K562 (cell line): ENCODE results near the gene RUVBL1. TPM values are rescaled to one million over a fixed set of nuclear protein-coding genes. Genes with fewer than 3 reads are reported as not detected.

Source experiments
- BRCA1 ChIP-seq, 2 experiments: fragments of 450-650 bp in 1 of 2; sonication (generic) in 1 of 2; formaldehyde crosslinking in 1 of 2; IDR thresholded peaks; 2 replicates each; pipeline versions ENCODE4 v1.5.0 to v1.6.1; 2017 to 2020; ENCODE audit warnings: mild to moderate bottlenecking in 1 of 2, missing genetic modification reagents in 1 of 2
- CBX1 ChIP-seq: sonication (generic); IDR thresholded peaks from 2 replicates; pipeline ENCODE4 v1.6.1; 2016; ENCODE audit warnings: antibody characterized with exemption, low read depth, mild to moderate bottlenecking
- CSDE1 ChIP-seq, 2 experiments: fragments of 450-650 bp; IDR thresholded peaks; 2 replicates each; pipeline ENCODE4 v1.6.1; 2016; ENCODE audit warnings: mild to moderate bottlenecking in 1 of 2
- ELF1 ChIP-seq: fragments of 200-800 bp; sonication (Bioruptor generic); IDR thresholded peaks from 2 replicates; pipeline ENCODE4 v1.6.1; 2016; ENCODE audit warnings: missing genetic modification characterization, missing compliant biosample characterization
- FIP1L1 ChIP-seq: fragments of 200-400 bp; formaldehyde crosslinking; IDR thresholded peaks from 2 replicates; pipeline ENCODE4 v1.6.1; 2018; ENCODE audit warnings: mild to moderate bottlenecking, low read depth, low read length; ENCODE audit not compliant: poor library complexity, severe bottlenecking
- HDGF ChIP-seq: fragments of 450-650 bp; IDR thresholded peaks from 2 replicates; pipeline ENCODE4 v1.6.1; 2016
- KDM2B ChIP-seq: fragments of 250-450 bp; sonication (Bioruptor Pico); IDR thresholded peaks from 2 replicates; pipeline ENCODE4 v1.8.0; 2021; ENCODE audit warnings: mild to moderate bottlenecking, moderate library complexity
- MLLT1 ChIP-seq, 2 experiments: fragments of 450-650 bp; IDR thresholded peaks; 2 replicates each; pipeline ENCODE4 v1.6.1; 2016
- MXD1 ChIP-seq: fragments of 250-450 bp; sonication (Bioruptor Pico); IDR thresholded peaks from 2 replicates; pipeline ENCODE4 v1.8.0; 2021; ENCODE audit warnings: borderline replicate concordance, mild to moderate bottlenecking, moderate library complexity; ENCODE audit not compliant: poor library complexity, severe bottlenecking
- NFIX ChIP-seq: fragments of 250-450 bp; sonication (Bioruptor Pico); IDR thresholded peaks from 2 replicates; pipeline ENCODE4 v1.4.0; 2020; ENCODE audit warnings: low read depth, mild to moderate bottlenecking, moderate library complexity
- RB1 ChIP-seq: fragments of 450-650 bp; IDR thresholded peaks from 2 replicates; pipeline ENCODE4 v1.6.1; 2017; ENCODE audit warnings: low read depth, mild to moderate bottlenecking
- RFX5 ChIP-seq: IDR thresholded peaks from 2 replicates; pipeline ENCODE4 v1.6.1; 2011; ENCODE audit warnings: low read depth, mild to moderate bottlenecking, improper control_type of control experiment, low read length
- SETDB1 ChIP-seq: IDR thresholded peaks from one replicate; pipeline ENCODE4 v1.6.1; 2012; ENCODE audit warnings: low read length, control low read depth, inconsistent platforms
- SP1 ChIP-seq: sonication (generic); formaldehyde crosslinking; IDR thresholded peaks from 2 replicates; pipeline ENCODE4 v1.8.1; 2022; ENCODE audit warnings: mild to moderate bottlenecking, missing genetic modification reagents
- TEAD1 ChIP-seq, 2 experiments: fragments of 450-650 bp in 1 of 2; sonication (generic) in 1 of 2; formaldehyde crosslinking; IDR thresholded peaks; 2 replicates each; pipeline versions ENCODE4 v1.4.0 to v1.8.0; 2020 to 2022; ENCODE audit warnings: mild to moderate bottlenecking in 2 of 2, missing genetic modification reagents in 1 of 2
- XRCC5 ChIP-seq: fragments of 200-400 bp; formaldehyde crosslinking; IDR thresholded peaks from 2 replicates; pipeline ENCODE4 v1.6.1; 2017; ENCODE audit warnings: low read depth, mild to moderate bottlenecking, low read length
- ZNF140 ChIP-seq: fragments of 250-450 bp; sonication (Bioruptor Pico); IDR thresholded peaks from 2 replicates; pipeline ENCODE4 v1.8.0; 2021; ENCODE audit warnings: moderate library complexity, mild to moderate bottlenecking, inconsistent platforms
- ZNF184 ChIP-seq: sonication (generic); formaldehyde crosslinking; IDR thresholded peaks from 2 replicates; pipeline ENCODE4 v1.5.0; 2020; ENCODE audit warnings: missing genetic modification reagents
- ZNF232 ChIP-seq: sonication (generic); formaldehyde crosslinking; IDR thresholded peaks from 2 replicates; pipeline ENCODE4 v1.8.0; 2022; ENCODE audit warnings: mild to moderate bottlenecking, missing genetic modification reagents
- ZNF239 ChIP-seq: fragments of 250-450 bp; sonication (Bioruptor Pico); IDR thresholded peaks from 2 replicates; pipeline ENCODE4 v1.4.0; 2020; ENCODE audit warnings: mild to moderate bottlenecking
- ZNF57 ChIP-seq: fragments of 450-650 bp; formaldehyde crosslinking; IDR thresholded peaks from 2 replicates; pipeline ENCODE4 v1.4.0; 2020; ENCODE audit warnings: mild to moderate bottlenecking, moderate library complexity
- ZNF696 ChIP-seq: fragments of 250-450 bp; sonication (Bioruptor Pico); conservative IDR thresholded peaks from 2 replicates; pipeline ENCODE4 v1.4.0; 2020; ENCODE audit warnings: mild to moderate bottlenecking, moderate library complexity
- polyA plus RNA-seq, 8 experiments: library from polyadenylated mRNA; depleted of rRNA in 4 of 8; stranded (reverse) in 5 of 8; unstranded in 3 of 8; fragments of >200 nt; fragmentation: Nextera tagmentation in 2 of 8; fragmentation: Illumina TruSeq in 1 of 8; extraction: Ambion mirVana in 2 of 8; extraction: Trizol in 1 of 8; gene quantifications; 2 replicates each; pipeline versions ENCODE4 v1.2.1 to v1.2.3, GENCODE V29; 2011 to 2014; ENCODE audit warnings: inconsistent platforms in 1 of 8, missing spikeins in 1 of 8
- total RNA-seq, 7 experiments: library from RNA; depleted of rRNA in 6 of 7; stranded (reverse); fragments of >200 nt in 6 of 7; fragmentation: Illumina TruSeq in 2 of 7; extraction: Trizol in 2 of 7; gene quantifications; 2 replicates each; pipeline versions ENCODE4 v1.2.1 to v1.2.3, GENCODE V29; 2011 to 2021; ENCODE audit warnings: low replicate concordance in 1 of 7
- TF ChIP-seq, protein P1 (sequence below), 3 experiments: IDR thresholded peaks in 2 of 3; conservative IDR thresholded peaks in 1 of 3; 2 replicates each; pipeline ENCODE4 v1.5.1; 2011 to 2012; ENCODE audit warnings: low read length in 3 of 3, mild to moderate bottlenecking in 3 of 3, control low read depth in 2 of 3, improper control_type of control experiment in 1 of 3, inconsistent platforms in 1 of 3, low read depth in 1 of 3, mixed read lengths in 1 of 3, moderate library complexity in 1 of 3; ENCODE audit not compliant: insufficient read depth in 2 of 3
- TF ChIP-seq, protein P2 (sequence below), 2 experiments: fragments of 450-650 bp; conservative IDR thresholded peaks; 2 replicates each; pipeline ENCODE4 v1.6.1; 2017; ENCODE audit warnings: mild to moderate bottlenecking in 2 of 2, moderate library complexity in 2 of 2

RUVBL1 gene
- total and polyA plus RNA-seq, 9 of the 15 experiments (the other 6 are each of a cell fraction or from before 2014, with no cell fraction given): 20.7 to 147 (median 113) TPM

DNA sequence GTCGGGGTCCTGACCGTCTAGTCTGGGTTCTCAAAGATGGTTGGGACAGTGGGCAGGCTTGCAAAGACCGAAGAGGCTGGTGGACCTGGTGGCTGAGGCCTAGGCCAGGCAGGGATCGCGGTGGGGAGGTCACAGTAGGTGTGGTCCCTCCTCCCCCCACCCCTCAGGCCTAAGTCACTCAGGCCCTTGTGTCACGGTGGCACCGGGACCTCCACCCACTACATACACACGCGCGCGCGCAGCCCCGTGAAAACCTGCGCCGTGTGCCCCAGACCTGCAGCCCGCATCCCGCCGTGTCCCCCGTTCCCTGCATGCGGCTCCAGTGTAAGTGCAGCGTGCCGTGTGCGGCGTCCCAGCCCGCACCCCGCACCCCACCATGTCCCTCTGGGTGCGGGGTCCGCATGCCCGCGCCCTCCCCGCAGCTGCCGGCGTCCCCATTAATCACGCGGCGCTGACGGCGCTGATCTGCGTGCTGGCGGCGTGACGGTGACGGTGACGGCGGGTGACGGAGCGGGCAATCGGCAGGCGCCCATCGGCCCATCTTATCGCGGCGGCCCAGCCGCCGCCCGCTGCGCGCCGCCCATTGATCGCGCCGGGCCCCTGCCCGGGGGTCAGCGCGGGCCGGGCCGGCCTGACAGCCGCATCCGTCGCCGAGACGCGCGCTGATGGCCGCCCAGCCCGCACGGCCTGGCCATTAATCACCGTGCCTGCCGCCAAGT, 47.0 kb downstream of the RUVBL1 start (continued):
- TF ChIP-seq FIP1L1 (peak; percentile 18), CSDE1 (IDR thresholded peaks at IDR 0.05) (no peak), SP1 (no peak), ZNF696 (CRISPR knock-in tag) (no peak), RB1 (peak; percentile 82), ZNF232 (CRISPR knock-in tag) (no peak), ZNF140 (CRISPR knock-in tag) (no peak), ZNF184 (CRISPR knock-in tag) (no peak), ELF1 (tag) (0 out of 2 replicates have a peak, but pooled peaks have one; percentile 22), KDM2B (CRISPR knock-in tag) (no peak), CBX1 (0 out of 2 replicates have a peak, but pooled peaks have one; percentile 30), XRCC5 (no peak), RFX5 (no peak), HDGF (no peak), BRCA1 (IDR thresholded peaks at IDR 0.05) (no peak), BRCA1 (CRISPR knock-in tag; IDR thresholded peaks at IDR 0.05) (no peak), TEAD1 (CRISPR knock-in tag; IDR thresholded peaks at IDR 0.05) (peak in 1 of 2 experiments; percentile 38; a peak in 1 of 4 replicates), MXD1 (no peak), SETDB1 (no peak), MLLT1 (IDR thresholded peaks at IDR 0.05) (no peak), NFIX (CRISPR knock-in tag) (no peak), ZNF239 (CRISPR knock-in tag) (no peak), ZNF57 (no peak)
- TF ChIP-seq, protein P1, sequence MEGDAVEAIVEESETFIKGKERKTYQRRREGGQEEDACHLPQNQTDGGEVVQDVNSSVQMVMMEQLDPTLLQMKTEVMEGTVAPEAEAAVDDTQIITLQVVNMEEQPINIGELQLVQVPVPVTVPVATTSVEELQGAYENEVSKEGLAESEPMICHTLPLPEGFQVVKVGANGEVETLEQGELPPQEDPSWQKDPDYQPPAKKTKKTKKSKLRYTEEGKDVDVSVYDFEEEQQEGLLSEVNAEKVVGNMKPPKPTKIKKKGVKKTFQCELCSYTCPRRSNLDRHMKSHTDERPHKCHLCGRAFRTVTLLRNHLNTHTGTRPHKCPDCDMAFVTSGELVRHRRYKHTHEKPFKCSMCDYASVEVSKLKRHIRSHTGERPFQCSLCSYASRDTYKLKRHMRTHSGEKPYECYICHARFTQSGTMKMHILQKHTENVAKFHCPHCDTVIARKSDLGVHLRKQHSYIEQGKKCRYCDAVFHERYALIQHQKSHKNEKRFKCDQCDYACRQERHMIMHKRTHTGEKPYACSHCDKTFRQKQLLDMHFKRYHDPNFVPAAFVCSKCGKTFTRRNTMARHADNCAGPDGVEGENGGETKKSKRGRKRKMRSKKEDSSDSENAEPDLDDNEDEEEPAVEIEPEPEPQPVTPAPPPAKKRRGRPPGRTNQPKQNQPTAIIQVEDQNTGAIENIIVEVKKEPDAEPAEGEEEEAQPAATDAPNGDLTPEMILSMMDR (IDR thresholded peaks at IDR 0.05 in 2 of 3, conservative IDR thresholded peaks at IDR 0.05 in 1 of 3; ENCODE audit: insufficient read depth in 2 of 3, low read depth in 1 of 3, low read length in 3 of 3): no peak
- TF ChIP-seq, protein P2, sequence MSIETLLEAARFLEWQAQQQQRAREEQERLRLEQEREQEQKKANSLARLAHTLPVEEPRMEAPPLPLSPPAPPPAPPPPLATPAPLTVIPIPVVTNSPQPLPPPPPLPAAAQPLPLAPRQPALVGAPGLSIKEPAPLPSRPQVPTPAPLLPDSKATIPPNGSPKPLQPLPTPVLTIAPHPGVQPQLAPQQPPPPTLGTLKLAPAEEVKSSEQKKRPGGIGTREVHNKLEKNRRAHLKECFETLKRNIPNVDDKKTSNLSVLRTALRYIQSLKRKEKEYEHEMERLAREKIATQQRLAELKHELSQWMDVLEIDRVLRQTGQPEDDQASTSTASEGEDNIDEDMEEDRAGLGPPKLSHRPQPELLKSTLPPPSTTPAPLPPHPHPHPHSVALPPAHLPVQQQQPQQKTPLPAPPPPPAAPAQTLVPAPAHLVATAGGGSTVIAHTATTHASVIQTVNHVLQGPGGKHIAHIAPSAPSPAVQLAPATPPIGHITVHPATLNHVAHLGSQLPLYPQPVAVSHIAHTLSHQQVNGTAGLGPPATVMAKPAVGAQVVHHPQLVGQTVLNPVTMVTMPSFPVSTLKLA (conservative IDR thresholded peaks at IDR 0.05): peak; percentile 30 to 85; a peak in 3 of 4 replicates
